SH-SY5Y (cell line): Measurements from ENCODE around the gene BCAT1.

Source experiments
- GATA2 ChIP-seq: IDR thresholded peaks from 2 replicates; pipeline ENCODE4 v1.6.1; 2011; ENCODE audit warnings: mild to moderate bottlenecking, low read depth, low read length
- GATA3 ChIP-seq: IDR thresholded peaks from 2 replicates; pipeline ENCODE4 v1.6.1; 2011; ENCODE audit warnings: low read depth, mild to moderate bottlenecking, low read length, moderate library complexity

GRCh38 chr12:24788886-24789285 is 160.0 kb downstream of the BCAT1 start:
- TF ChIP-seq GATA3 (no peak), GATA2 (no peak)
